Measurements from ENCODE around the gene LRRC4C.

LRRC4C gene

DNA sequence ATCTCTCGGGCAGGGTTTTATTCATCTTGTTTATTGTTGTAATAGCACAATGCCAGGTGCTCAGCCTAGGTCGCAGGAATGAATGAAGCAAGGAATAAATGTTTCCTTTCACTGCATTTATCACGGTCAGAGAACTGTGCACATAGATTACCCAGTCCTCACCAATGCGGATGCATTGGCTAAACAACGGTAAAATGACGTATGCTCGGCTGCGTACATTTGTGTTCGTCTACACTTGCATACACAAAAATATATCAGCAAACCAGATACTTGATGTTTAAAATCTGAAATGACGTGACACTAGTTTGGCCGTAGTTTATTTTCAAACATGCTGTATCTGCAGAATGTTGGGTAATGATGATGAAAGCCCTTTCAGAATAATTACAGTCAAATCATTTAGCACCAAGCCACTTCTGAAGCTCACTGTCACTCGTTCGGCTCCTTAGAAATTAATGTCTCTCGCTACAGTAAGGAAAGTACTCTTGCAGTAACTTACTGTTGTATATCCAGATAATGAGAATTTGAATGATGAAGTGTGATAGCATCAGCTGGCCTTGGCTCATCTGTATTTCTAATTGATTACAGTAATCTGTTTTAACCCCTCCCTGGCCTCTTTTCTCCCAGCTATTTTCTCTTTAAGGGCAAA lies 268.9 kb downstream of the LRRC4C start:
- in situ Hi-C loops (cut with MboI; ENCODE audit: low pct_unique_long_range_greater_than_20kb, low sequenced_read_pairs): no loop called here
- DNase-seq: no peak

DNA sequence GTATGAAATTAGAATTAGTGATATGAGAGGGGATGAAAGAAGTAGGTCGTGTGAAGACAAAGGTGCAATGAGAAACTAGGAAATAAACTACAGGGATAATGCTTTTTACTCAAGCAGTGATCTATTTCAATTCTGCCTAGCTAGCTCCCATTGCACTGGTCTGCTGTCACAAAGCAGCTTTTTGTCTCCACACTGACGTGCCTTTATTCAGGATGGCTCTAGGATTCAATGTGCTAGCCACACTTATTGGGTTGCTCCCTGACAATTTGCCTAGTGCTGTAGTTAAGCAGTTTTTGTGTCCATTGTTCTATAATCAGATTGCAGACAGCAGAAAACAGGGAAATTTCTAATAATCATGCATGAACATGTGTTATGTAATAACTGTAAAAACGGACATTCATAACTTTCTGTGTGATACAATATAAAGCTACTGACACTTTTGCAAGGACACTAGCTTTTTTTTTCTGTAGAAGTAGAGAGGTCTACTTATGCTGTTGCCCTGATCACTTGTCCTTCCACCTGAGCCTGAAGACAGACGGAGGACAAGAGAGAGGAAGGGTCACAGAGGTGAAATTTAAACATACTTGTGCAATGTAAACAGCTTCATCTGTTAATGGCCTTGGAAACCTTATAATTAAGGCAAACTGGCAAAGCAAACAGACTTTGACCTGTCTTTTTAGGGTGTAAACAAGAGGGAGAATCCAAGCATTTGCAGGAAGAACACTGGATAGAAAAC lies 269.6 kb downstream of the LRRC4C start:
- DNase-seq: no peak
- in situ Hi-C loops (cut with MboI; ENCODE audit: low pct_unique_long_range_greater_than_20kb, low sequenced_read_pairs): no loop called here

DNA sequence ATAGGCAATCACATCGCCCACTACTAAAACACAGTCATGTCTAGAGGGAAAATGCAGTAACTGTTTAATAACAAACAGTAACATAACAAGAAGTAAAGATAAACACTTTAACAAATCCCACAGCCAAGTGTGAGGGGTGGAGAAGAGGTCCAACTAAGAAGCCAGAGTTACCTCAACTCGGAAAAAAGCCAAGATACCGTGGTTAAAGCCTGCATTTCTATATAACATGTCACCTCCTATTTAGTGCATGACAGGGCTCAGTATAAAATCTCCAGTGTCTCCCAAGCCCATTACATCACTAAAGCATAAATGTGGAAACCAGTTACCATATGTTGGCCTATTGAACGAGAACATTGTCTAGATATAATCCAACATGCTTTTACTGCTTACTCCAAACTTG lies 281.7 kb downstream of the LRRC4C start:
- no peak for DNase-seq
- in situ Hi-C loops (cut with MboI; ENCODE audit: low pct_unique_long_range_greater_than_20kb, low sequenced_read_pairs): no loop called here

DNA sequence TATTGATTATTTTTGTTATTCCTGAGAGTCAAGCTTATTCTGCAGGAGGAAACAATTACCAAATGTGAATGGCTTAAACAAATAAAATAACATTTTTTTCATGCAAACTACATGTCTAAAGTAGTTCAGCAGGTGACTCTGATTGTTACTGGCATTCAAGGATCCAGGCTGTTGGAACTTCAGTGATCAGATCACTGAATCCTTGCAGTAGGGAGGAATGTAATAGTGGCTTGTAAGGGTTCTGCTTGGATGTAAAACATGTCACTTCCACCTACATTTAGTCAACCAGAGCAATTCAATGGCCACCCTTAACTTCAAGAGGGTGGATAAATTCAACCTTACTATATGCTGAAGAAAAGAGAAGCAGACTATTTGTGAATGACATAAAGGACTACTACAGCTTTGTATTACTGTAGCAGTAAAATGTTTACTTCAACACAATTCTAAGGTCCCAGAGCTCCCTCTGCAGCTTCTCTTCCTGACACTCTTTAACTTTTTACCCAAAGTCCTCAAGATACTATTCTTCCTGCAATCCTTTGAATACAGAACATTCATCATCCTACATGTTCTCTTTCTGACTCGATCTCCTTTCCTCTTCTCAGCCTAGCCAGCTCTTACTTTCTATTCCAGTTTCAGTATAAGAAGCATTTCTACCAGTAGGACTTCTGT lies 284.0 kb downstream of the LRRC4C start:
- no peak for DNase-seq

DNA sequence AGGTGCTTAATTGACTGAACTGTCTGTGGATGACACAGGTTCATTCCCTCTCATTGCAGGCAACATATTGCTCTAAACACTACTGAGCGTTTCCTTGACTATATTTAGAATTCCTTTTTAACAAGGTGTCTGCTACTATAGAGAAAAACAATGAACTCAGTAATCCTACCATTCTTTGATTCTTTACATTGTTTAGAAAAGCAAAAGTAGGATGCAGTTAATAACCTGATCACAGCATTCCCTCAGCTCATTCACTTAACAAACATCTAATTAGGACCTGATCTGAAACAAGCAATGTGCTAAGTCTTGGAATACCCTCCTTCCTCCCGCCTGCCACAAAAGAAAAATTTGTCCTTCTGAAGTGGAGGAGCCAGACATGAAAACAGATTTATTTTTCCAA lies 313.1 kb downstream of the LRRC4C start:
- in situ Hi-C loops (cut with MboI; ENCODE audit: low pct_unique_long_range_greater_than_20kb, low sequenced_read_pairs): no loop called here
- DNase-seq: no peak

More for the DNA sequence above, 284.0 kb downstream of the LRRC4C start:
- in situ Hi-C loops (cut with MboI; ENCODE audit: low pct_unique_long_range_greater_than_20kb, low sequenced_read_pairs): no loop called here

DNA sequence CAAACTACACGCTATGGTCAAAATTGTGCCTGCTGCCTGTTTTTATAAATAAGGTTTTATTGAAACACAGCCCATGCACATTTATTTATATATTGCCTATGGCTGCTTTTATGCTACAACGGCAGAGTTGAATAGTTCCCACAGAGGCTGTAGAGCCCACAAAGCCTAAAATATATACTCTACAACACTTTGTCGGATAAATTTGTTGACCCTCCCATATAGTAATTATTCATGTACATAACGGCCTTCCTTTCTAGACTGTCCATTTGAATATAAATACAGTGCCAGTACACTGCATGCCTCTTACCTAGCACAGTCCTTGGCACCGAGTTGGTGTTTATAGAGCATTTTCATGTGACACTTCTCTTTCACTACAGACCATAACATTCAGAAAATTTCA lies 314.0 kb downstream of the LRRC4C start:
- in situ Hi-C loops (cut with MboI; ENCODE audit: low pct_unique_long_range_greater_than_20kb, low sequenced_read_pairs): no loop called here
- DNase-seq: no peak

DNA sequence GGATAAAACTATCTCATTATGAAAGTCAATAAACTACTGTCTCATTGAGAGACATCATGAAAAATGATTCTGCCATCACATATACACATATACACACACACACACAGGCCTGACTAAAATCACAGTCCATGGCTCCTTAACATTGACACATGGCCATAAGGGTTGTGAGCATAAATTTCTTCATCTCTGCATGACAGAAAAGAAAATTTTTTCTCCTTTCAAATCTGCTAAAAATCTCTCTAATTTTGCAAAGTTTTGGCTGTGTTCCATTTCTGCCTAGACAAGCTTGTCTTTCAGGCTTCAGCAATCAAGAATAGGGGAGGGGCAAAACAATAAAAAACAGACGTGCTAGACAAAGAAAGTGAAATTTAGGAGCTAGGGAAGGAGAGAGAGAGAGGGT lies 324.5 kb downstream of the LRRC4C start:
- in situ Hi-C loops (cut with MboI; ENCODE audit: low pct_unique_long_range_greater_than_20kb, low sequenced_read_pairs): no loop called here
- DNase-seq: no peak

DNA sequence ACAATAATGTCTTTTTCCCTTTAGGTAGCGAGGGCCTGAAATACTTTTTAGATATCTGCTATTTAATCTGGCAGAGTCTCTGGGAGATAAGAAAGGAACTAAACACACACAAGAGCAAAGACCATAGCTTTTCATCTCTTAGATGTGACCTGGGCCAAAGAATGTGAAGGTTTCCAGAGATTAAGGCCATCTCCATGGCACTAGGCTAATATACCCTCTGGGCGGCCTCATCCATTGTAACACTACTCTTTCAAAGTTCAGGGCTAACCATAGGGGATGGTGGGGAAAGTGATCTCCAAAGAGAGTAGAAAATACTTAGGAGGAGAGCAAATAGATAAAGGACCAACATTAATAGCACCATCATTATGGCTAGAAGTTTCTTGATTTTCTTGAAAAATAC lies 326.4 kb downstream of the LRRC4C start:
- in situ Hi-C loops (cut with MboI; ENCODE audit: low pct_unique_long_range_greater_than_20kb, low sequenced_read_pairs): no loop called here
- no peak for DNase-seq

DNA sequence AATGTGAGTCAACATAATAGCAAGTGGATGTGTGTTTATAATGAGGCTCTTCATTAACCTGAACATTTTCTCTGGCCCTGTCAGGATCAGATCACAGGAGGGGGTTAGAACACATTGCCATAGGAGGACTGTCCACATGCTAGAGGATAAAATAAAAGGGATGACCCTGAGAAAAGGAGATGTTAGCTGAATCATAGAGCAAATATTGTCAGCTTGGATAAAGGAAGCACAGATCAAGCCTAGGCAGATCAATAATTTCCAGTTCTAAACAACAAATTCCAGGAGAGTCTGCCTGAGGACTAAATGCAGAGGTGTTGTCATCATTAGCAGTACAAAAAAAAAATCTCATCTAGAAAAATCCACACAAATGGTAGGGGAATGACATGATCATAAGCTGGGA lies 337.9 kb downstream of the LRRC4C start:
- in situ Hi-C loops (cut with MboI; ENCODE audit: low pct_unique_long_range_greater_than_20kb, low sequenced_read_pairs): no loop called here
- no peak for DNase-seq

DNA sequence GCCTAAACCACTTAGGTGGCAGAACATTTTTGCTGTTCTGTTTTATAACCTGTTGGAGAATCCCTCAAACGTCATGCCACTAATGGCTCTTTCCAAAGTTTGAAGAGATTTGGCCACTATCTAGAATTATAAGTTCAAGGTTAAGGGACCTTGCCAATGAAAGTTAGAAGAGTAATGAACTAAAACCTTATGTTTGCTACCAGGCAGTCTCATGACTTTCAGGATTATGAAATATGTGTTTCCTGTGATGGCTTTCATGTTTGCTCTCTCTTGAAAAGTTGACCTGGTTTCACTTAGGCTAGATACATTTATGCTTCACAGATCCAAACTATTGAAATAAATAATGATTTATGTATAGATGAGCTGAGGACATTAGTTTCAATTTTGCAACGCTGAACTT lies 340.0 kb downstream of the LRRC4C start:
- in situ Hi-C loops (cut with MboI; ENCODE audit: low pct_unique_long_range_greater_than_20kb, low sequenced_read_pairs): no loop called here
- DNase-seq: no peak

DNA sequence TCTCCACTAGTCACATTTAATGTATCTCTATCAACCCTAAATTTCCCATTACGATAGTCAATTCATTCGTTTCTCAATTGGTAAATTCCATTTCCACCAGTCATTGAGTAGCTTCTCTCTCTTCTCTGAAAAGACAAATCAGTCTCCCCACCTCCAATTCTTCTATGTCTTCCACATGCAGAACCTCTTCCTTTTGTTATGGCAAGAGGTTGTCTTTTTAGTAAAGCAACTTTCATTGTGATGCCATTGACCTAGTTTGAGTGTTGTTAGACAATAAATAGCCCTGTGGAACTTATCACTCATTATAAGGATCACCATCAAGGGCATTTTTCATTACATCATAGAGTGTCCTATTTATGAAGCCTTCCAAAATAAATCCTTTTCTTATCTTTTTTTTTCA lies 340.9 kb downstream of the LRRC4C start:
- DNase-seq: no peak
- in situ Hi-C loops (cut with MboI; ENCODE audit: low pct_unique_long_range_greater_than_20kb, low sequenced_read_pairs): no loop called here

DNA sequence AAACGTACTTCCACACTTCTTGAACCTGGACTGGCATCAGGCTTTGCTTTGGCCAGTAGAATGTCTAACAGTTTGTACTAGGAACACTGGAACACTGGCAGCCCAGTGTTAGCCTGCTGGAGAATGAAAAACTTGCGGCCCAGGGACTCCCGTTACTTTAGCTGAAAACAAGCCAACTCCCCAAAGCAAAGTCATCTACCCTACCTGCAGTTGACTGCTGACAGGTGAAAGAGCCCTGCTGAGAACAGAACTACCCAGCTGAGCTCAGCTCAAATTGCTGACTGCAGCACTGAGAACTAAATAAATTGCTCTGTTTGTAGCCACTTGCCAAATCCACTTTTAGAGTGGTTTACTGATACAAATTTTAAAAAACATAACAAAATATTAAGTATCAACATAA lies 342.5 kb downstream of the LRRC4C start:
- in situ Hi-C loops (cut with MboI; ENCODE audit: low pct_unique_long_range_greater_than_20kb, low sequenced_read_pairs): no loop called here
- no peak for DNase-seq

DNA sequence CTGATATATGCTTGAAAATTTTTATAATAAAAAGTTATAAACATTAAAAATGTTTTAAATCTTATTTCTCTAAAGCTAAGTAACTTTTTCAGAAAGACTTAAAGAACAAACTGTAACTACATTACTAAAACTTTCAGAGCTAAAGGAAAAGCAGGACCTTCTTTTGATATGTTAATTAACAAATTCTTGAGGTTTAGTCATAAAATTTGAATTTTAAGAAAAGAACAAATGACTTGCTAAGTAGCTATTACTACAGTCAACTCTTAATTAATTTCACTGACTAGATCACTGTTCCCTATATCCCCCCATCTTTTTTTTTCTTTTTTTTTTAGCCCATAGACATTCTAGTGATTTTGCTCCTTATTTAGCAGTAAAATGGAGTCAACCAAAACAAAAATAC lies 344.4 kb downstream of the LRRC4C start:
- DNase-seq: no peak
- in situ Hi-C loops (cut with MboI; ENCODE audit: low pct_unique_long_range_greater_than_20kb, low sequenced_read_pairs): no loop called here

DNA sequence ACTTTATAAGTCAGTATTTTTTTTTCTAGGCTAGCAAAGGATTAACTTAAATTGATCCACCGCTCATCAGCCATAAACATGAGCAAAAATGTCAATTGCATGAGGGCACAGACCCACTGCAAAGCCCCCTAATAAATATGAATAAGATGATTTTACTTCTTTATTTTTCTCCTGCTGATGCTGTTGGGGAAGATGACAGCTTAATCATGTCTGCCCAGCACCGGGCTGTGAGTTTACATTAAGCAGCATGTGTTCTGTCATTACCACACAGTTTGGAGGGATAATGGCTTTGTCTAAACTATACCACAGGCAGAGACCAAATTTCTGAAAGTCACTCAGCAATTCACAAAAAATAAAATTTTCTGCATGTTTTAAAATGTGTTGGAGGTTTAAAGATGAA lies 346.3 kb downstream of the LRRC4C start:
- no peak for DNase-seq
- in situ Hi-C loops (cut with MboI; ENCODE audit: low pct_unique_long_range_greater_than_20kb, low sequenced_read_pairs): no loop called here

DNA sequence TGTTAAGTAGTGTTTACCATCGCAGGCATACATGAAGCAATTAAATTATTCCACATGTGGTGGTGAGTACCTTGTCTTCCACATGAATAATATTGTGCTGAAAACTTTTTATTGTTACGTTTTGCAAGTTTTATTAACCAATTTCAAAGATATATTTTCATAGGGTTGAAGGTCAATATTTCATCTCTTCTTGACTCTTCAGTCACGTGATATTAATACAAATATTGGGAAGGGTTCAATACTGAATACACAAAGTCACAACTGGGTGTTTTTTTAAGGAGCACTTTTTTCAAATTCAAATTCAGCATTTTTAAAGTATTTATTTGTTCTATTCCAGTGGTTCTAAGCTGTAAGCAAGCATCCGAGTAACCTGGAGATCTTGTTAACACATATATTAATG lies 348.9 kb downstream of the LRRC4C start:
- in situ Hi-C loops (cut with MboI; ENCODE audit: low pct_unique_long_range_greater_than_20kb, low sequenced_read_pairs): no loop called here
- DNase-seq: no peak

DNA sequence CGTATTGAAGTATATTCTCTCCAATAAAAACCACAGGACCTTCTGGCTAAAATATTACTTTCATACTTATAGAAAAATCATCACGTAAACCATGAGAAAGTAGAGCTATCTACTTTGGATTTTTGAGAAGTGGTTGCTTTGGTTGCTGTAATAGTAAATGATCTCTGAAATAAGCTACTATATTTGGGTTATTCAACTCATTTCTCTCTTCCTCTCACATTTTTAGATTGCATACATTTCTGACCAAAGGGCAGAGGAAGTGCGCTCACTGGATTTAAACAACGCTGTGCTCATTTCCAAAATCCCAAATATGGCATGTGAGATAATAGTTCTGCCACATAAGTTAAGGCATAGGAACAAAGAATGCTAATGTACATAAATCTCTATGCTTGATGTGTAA lies 357.0 kb downstream of the LRRC4C start:
- in situ Hi-C loops (cut with MboI; ENCODE audit: low pct_unique_long_range_greater_than_20kb, low sequenced_read_pairs): no loop called here
- DNase-seq: no peak

DNA sequence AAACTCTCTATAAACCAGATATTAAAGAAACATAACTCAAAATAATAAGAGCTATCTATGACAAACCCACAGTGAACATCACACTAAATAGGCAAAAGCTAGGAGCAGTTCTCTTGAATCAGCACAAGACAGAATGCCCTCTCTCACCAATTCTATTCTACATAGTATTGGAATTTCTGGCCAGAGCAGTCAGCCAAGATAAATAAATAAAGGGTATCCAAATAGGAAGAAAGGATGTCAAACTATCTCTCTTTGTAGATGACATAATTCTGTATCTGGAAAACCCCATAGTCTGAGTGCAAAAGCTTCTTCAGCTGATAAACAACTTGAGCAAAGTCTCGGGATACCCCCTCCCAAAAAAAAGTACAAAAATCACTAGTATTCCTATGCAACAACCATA lies 359.8 kb downstream of the LRRC4C start:
- in situ Hi-C loops (cut with MboI; ENCODE audit: low pct_unique_long_range_greater_than_20kb, low sequenced_read_pairs): no loop called here
- DNase-seq: no peak

DNA sequence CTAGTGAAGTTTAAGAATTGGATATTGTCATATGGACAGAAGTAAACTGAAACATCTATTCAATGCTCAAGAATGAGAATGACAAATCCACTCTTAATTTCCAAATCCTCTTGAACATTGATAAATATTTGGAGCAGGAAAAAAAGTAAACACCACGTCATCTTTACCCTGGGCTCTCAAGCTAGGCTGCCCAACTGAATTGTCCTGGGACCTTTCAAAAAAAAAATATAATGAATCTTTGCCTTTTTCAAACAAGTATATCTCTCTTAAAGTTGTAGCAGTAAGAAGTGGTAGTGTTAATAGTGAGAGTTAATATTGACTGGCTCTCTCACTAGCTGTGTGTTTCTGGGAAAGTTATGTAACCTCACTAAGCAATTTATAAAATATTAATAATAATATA lies 374.3 kb downstream of the LRRC4C start:
- no peak for DNase-seq
- in situ Hi-C loops (cut with MboI; ENCODE audit: low pct_unique_long_range_greater_than_20kb, low sequenced_read_pairs): no loop called here

DNA sequence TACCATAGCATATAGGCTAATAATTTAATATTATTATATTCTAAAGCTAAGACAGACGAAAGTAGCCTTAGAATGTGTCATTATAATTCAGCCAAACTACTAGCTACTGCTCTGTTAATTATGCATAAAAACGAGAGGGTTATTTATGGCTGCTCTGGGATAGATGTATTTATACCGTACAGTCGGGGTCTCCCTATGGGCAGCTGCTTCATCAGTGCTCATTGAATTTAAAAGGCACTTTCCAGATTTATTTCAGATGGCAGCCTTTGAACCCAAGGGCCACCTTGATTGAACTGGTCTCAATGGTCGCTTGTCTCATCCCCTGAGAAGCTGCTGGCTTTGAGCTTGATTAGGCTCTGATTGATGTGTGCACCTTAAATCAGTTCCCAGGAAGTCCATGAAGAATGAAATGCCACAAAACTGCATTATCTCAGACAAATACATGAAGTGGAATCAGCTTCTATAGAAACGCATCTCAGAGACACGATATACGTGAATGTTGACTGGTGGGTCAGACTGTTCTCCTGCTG lies 377.6 kb downstream of the LRRC4C start:
- in situ Hi-C loops (cut with MboI; ENCODE audit: low pct_unique_long_range_greater_than_20kb, low sequenced_read_pairs): no loop called here
- DNase-seq: no peak

DNA sequence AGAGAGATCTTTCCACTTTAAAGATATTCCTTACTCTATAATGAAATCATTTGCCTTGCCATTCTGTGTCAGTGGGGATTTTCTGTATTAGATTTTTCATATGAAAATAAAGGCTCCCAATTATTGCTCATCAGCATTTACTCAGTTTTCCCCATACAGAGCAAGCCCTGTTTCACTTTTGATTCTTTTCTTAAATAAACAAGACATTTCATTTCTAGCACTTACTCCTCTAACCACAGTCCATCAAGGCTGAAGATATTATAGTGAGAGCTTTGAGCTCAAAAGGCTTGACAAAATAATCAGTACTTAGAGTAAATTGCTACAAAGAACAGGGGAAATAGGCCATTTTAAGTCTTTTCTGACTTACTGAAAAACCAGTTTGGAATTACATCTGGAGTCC lies 385.1 kb downstream of the LRRC4C start:
- DNase-seq: no peak
- in situ Hi-C loops (cut with MboI; ENCODE audit: low pct_unique_long_range_greater_than_20kb, low sequenced_read_pairs): no loop called here
